NCI-H2227 treated with DMSO at 0.1 percent for 48 hours (cell line): ENCODE measurements around the gene CTSE.
"Not testable (repeated sequence)": the region's sequence is repeated elsewhere in the genome, so short reads cannot be mapped to it uniquely, and the experiment has no call there.

Source experiments
- DNase-seq: peaks from one replicate; lab custom pipeline; 2025; lab: John Stamatoyannopoulos, UW

The CTSE gene

DNA sequence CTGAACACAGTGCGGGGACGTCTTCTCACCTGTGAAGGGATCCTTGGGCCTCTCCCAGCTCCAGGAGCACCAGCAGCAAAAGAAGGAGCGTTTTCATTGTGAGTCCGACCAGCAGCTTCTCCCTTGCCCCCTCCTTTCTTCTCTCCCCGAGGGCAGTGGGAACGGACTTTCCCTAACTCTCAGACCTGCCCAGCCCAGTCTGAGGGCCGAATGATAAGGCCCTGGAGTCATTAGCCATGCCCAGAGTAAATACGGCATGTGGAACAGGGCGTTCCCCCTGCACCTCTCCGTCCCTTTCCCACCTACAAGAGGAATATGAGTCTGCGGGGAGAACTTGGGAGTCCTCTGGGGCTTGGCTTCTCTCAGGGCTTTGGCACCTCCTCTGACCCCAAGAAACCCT, at the start of gene CTSE:
CTSE (minus strand) TSS at position 201 of the 400 bp plus-strand sequence; CDS start at position 97, 104 bp downstream.
- DNase-seq, result no peak

DNA sequence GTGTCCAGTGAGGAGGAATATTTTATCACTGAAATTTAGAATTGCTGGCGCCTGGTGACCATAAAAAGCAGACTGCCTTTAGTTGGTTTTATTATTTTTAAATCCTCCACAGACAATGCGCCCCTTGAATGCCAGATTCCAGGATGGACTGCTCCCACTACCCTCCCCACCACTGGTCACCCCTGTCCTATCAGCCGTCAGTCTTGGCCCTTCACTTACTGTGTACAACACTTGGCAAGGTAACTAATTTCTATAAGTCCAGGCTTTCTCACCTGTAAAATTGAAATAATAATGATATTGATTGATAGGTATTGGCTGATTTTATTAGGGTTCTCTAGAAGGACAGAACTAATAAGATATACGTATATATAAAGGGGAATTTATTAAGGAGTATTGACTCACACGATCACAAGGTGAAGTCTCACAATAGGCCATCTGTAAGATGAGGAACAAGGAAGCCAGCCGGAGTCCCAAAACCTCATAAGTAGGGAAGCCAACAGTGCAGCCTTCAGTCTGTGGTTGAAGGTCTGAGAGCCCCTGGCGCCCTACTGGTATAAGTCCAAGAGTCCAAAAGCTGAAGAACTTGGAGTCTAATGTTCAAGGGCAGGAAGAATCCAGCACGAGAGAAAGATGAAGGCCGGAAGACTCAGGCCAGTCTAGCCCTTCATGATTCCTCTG, 47.1 kb upstream of the CTSE start:
- DNase-seq, result no peak

DNA sequence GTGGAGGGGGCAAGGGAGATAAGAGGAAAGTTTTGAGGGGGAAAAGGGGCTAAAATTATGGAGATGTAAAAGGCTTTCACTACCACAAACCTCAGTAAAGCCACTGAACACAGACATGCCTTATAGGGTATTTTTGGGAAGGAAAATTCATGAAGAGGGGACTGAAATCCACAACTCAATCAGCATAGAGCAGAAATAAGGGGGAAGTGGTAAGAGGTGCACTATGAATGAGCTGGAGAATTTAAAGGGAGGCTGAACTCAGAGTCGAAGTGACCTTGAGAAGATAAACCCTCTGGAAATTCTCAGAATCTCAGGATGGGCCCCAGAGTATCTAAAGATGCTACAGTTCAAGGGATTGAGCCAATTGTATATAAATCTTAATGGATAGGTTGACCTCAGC, 44.6 kb upstream of the CTSE start:
- DNase-seq, result no peak

DNA sequence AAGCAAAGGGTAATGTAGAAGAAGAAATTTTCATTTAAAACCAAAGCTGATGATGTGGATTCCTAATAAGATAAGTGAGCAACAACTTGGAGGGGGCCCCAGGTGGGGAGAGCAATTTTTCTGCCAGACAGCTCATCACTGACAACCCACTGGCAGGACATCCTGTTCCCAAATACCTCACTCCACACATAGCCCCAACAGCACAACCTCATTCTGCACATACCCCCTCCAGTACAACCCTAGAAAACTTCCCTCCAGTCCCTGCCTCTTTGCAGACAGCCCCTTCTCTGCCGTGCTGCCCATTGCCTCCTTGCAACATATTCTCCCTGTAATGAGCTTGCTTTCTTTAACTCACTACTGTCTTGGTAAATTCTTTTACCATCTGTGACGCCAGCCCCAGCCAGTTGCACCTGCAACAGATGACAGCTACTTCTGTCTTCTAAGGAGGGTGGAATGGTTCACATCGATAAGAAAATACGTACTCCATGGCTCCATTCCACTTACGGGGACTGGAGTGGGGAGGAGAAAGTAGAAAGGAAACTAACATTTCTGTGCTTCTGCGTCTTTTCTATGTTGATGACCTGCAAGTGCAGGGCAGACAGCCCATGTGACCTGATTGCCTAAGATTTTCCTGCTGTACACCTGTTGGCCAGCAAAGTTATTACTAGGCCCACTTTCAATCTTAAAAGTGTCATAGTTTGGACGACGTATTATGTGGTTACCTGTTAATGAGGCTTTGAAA, 44.0 kb upstream of the CTSE start:
- DNase-seq, result no peak

DNA sequence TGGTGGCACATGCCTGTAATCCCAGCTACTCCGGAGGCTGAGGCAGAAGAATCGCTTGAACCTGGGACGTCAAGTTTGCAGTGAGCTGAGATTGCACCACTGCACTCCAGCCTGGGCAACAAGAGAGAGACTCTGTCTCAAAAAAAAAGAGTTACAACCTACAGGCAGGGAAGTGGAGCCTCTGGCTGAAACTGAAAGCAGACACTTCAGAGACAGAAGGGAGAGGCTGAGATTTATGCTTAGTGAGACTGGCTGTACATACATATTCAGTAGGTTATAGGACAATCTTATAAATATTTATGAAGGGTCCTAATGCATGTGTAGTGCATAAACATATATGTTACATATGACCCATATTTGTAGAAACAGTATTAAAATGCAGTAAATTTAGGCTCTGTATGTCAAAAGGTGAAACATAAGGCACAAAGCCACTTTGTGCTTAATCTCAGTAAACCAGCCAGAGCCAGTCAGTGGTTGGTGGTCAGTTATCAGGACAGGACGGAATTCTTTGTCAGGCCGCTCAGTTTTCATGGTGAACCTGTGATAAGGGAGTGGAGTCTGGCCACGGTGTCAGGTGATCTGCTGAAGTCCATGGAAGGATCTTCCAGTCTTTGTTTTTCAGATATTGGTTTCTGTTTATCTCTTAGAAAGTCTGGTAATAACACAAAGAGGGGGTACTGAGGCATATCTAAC, 42.9 kb upstream of the CTSE start:
- DNase-seq, result no peak

DNA sequence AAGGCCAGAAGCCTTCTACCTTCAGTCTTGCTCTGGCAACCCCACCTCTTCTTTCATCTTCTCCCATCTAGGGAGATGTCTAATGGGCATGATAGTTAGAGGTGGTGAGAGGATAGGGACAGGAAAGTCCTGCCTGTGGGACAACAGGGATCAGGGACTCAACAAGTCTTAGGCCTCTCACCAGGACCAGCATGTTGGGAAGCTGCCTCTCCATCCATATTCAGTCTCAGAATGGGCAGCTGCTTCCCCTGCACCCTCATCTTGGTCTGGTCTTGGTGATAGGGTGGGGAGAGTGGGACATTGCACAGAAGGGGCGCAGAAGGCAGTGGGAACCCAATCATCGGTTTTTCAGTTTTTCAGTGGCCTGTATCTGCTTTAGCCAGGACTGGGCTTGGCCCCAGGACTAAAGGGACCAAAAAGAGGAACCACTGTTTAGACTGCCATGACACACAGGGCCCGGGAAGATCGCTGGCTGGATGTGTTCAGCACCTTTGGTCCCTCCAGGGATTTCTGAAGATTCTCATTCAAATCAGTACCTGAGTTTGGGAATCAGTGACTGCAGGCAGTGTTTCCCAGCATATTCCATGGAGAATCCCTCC, 42.0 kb upstream of the CTSE start:
- no peak for DNase-seq

DNA sequence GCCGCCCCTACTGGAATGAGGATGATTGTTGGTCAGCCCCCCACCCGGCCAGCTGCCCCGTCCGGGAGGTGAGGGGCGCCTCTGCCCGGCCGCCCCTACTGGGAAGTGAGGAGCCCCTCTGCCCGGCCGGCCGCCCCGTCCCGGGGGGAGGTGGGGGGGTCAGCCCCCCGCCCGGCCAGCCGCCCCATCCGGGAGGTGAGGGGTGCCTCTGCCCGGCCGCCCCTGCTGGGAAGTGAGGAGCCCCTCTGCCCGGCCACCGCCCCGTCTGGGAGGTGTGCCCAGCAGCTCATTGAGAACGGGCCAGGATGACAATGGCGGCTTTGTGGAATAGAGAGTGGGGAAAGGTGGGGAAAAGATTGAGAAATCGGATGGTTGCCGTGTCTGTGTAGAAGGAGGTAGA, 40.8 kb upstream of the CTSE start:
- DNase-seq, result not testable (repeated sequence)

DNA sequence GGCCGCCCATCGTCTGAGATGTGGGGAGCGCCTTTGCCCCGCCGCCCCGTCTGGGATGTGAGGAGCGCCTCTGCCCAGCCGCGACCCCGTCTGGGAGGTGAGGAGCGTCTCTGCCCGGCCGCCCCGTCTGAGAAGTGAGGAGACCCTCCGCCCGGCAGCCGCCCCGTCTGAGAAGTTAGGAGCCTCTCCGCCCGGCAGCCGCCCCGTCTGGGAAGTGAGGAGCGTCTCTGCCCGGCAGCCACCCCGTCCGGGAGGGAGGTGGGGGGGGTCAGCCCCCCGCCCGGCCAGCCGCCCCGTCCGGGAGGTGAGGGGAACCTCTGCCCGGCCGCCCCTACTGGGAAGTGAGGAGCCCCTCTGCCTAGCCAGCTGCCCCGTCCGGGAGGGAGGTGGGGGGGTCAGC, 40.3 kb upstream of the CTSE start:
- DNase-seq, result not testable (repeated sequence)

DNA sequence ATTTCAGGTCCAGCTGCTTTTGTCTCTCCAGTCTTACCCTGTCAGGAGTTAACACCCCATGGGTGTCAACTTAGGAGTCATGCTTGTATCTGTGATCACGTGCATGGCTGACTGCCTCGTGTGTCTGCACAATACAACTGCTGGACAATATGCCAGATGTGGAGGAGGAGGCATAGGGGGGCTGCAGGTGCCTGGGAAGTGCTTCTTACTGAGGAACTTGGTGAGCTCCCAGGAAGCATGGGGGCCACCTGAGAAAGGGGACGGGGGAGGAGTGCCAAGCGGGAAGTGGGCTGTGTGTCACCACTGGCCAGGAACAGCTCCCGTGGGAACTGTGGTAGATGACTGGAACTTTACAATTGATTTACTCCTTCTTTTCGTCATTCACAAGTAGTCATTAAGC, 38.8 kb upstream of the CTSE start:
- no peak for DNase-seq

DNA sequence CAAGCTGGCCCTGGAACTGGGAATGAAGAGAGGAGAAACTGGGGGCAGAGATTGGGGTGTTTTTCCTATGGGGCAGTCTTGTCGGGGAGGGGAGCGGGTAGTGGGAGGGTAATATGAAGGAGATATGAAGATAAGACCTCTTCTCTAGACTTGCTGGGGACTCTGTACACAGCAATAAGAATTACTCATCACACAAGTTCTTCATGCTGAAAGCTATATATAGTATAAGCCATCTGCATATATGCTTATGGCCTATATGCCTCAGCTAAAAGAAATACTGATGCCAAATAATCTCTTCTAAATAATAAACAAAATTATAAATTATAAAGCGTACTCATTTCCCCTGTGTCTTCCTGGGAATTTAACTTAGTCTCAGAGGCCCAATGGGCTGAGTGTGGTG, 37.1 kb upstream of the CTSE start:
- DNase-seq, result no peak

DNA sequence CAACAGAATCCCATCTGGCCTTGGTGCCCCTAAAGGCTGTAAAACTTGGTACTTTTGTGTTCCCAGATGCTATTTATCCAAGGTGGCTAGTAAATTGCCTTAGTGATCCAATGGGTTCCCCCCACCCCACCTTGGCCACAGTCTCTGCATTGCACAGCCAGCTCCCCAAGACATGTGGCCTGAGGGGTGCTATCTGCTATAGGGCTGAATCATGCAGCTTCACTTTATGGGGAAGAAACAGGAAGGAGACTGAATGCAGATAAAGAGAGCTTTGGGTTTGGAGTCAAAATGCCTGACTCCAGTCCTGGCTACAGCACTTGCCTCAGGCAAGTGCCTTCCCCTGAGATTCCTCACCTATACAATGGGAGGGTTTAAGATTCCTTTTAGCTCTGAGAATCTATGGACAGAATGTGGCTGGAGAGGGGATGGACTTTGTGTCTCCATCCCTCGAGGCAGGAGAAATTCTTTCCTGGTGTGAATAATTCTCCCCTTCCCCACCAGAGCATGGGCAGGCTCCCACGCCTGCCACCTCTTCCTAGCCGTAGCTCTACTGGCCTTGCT, 35.7 kb upstream of the CTSE start:
- no peak for DNase-seq

DNA sequence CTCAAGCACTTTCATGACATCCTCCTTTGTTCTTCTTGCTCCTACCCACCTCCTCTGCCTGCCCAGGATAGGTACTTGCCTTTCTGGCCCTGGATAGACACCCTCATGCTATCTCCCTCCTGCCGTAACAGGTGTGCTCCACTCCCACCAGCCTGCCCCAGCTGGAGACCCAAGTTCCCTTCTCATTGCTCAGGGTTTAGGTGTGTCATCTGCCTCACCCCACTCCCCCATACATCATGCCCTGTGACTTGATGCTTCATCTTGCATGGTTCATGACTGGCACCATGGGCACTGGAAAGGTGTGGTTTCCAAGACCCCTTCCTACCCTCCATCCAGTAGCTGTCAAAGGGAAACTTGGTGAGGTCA, 35.2 kb upstream of the CTSE start:
- DNase-seq, result no peak

DNA sequence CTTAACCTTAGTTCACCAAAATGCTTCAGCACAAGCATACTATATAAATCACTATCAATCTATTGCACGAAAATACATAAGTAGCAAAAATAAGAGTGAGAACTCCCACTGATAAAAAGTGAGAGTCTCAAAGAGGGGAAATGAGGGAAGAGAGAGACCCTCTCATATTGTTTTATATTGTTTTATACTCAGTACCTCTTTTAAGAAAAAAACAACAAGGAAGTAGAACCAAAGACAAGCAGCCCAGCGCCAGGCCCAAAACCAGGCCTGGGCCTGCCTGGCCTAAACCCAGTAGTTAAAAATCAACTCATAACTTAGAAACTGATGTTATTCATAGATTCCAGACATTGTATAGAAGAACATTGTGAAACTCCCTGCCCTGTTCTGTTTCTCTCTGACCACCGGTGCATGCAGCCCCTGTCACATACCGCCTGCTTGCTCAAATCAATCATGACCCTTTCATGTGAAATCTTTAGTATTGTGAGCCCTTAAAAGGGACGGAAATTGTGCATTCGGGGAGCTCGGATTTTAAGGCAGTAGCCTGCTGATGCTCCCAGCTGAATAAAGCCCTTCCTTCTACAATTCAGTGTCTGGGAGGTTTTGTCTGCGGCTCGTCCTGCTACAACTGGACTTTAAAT, 34.7 kb upstream of the CTSE start:
- DNase-seq, result not testable (repeated sequence)

DNA sequence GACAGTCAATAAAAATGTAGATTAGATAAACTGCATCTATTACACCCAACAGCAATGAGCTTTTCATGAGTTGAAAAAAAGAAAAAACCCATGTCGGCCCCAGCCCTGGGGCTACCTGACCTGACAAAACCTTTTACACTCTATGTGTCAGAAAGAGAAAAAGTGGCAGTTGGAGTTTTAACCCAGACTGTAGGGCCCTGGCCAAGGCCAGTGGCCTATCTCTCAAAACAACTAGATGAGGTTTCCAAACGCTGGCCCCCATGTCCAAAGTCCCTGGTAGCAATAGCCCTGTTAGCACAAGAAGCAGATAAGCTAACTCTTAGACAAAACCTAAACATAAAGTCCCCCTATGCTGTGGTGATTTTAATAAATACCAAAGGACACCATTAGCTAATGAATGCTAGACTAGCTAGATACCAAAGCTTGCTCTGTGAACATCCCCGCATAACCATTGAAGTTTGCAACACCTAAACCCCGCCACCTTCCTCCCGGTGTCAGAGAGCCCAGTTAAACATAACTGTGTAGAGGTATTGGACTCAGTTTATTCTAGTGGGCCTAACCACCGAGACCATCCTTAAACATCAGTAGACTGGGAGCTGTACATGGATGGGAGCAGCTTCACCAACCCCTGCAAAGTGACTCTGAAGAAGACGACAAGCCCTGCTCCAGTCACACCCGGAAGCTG, 32.1 kb upstream of the CTSE start:
- DNase-seq, result not testable (repeated sequence)

DNA sequence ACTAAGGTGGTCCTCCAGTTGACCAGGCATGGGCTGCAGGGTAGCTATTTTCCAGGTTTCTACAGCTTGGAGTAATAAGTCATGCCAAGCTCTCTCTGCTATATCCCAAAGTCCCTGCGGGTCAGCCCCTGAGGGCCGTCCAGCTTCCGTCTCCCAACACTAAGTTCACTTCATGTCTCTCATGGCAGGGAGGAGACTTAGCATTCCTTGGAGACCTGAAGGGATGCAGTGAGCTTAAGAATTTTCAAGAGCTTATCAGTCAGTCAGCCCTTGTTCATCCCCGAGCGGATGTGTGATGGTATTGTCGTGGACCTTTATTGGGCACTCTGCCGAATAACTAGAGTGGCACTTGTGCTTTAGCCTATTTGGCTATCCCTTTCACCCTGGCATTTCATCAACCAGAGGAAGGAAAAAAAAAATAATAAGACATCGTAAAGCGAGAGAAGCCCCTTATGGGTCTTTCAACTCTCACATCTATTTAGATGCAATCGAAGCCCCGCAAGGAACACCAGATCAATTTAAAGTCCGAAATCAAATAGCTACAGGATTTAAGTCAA, 31.5 kb upstream of the CTSE start:
- DNase-seq, result not testable (repeated sequence)

DNA sequence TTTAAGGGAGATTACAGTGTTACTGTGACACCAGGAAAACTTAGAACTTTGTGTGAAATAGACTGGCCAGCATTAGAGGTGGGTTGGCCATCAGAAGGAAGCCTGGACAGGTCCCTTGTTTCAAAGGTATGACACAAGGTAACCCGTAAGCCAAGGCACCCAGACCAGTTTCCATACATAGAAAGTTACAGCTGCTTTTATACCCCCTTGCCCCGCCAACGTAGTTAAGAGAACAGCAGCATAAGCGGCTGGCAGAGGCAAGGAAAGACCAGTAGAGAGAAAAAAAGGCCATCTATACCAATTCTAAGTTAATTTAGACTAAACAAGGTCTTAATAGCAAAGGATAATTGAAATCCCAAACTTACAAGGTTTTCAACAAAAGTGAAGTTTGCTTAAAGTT, 29.9 kb upstream of the CTSE start:
- DNase-seq, result not testable (repeated sequence)

DNA sequence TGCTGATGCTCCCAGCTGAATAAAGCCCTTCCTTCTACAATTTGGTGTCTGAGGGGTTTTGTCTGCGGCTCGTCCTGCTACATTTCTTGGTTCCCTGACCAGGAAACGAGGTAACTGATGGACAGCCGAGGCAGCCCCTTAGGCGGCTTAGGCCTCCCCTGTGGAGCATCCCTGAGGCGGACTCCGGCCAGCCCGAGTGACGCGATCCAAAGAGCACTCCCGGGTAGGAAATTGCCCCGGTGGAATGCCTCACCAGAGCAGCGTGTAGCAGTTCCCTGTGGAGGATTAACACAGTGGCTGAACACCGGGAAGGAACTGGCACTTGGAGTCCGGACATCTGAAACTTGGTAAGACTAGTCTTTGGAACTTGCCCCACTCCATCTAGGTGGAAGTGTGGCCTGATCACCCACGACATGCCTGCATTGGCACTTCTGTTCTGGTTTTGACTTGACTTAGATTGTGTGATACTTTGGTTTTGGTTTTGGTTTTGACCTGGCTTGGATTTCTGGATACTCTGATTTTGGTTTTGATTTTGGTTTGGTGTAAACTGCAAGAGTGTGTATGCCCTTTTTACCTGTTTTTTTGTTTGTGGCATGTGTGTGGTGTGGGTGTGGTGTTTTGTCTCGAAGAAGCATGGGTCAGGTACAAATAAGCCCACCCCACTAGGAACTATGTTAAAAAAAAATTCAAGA, 29.4 kb upstream of the CTSE start, which contains the start of gene RHEX:
RHEX (plus strand) TSS at position 255 of the 692 bp plus-strand sequence. CDS start 44,656 bp downstream, outside the sequence.
- DNase-seq, result not testable (repeated sequence)

DNA sequence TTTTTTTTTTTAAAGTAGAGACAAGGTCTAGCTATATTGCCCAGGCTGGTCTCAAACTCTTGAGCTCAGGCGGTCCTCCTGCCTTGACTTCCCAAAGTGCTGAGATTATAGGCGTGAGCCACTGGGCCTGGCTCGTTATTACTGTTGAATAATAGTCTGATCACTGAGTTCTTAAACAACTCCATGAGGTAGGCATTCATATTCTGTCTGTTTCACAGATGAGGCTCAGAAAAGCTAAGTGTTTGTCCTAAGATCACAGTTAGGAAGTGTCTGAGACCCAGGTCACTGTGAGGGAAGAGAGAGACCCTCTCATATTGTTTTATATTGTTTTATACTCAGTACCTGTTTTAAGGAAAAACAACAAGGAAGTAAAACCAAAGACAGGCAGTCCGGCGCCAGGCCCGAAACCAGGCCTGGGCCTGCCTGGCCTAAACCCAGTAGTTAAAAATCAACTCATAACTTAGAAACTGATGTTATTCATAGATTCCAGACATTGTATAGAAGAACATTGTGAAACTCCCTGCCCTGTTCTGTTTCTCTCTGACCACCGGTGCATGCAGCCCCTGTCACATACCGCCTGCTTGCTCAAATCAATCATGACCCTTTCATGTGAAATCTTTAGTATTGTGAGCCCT, 28.7 kb upstream of the CTSE start:
- not testable (repeated sequence) for DNase-seq

DNA sequence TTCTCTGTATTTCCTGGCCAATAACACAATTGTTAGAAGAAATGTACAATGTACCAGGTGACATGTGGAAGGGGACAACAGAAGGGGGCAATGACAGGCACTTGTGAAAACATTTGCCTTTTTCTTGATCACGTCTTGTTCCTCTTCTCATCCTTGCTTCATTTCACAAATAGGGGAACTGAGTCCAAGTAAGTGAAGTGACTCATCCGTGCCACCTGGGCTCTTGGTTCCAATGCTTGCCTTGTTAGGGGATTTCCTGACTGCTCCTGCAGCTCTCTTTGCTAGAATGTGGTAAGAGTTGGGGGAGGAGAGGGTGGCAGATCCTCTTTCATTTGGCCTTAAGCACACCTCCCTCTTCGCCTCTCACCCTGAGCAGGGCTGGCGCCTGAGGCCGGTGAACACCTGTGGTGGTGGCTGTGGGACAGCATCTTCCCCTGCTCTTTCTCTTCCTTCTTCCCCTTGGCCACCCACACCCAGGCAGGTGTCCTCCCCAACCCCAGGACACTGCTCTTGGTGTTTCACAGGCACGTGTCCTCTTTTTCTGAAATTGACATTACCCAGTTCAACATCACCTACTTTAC, 27.1 kb upstream of the CTSE start:
- no peak for DNase-seq
